HepG2 (cell line): ENCODE data around the gene EIF5B. TPM values are rescaled to one million over a fixed set of nuclear protein-coding genes. Genes with fewer than 3 reads are reported as not detected.
A peak's percentile ranks its signal among the peaks of the same experiment; 100 is the strongest.

Source experiments
- ATAC-seq: fragments of 200-7000 bp; cut with Tn5 transposase; 3 replicates; pipeline ENCODE4 v1.9.1; 2020; ENCODE audit warnings: mild to moderate bottlenecking, moderate library complexity
- BruUV-seq: library from RNA; stranded (reverse); fragments of 400-500 nt; replicated peaks from 2 replicates; lab custom pipeline; 2021; lab: Mats Ljungman, UMichigan
- CTCF ChIA-PET: fragments of 300-600 bp; formaldehyde crosslinking; extraction: SDS; loops from one replicate; lab custom pipeline; 2021; ENCODE audit warnings: low total read pairs, inconsistent platforms, low intra/inter-chr PET ratio; lab: Yijun Ruan, JAX
- POLR2A ChIA-PET: fragments of 350-600 bp; sonication (Branson Sonifier 250); formaldehyde crosslinking; loops from one replicate; lab custom pipeline; 2020; ENCODE audit warnings: antibody characterized with exemption, inconsistent platforms; lab: Yijun Ruan, JAX
- DNase-seq: peaks from one replicate; pipeline ENCODE4 v3.0.0-alpha.2; 2015; ENCODE audit warnings: low spot score
- FAIRE-seq: peaks from 3 replicates; lab custom pipeline; 2011; peaks lifted over from hg19 to GRCh38; lab: Jason Lieb, UNC
- H2AFZ ChIP-seq: one replicate; pipeline ENCODE4 v1.6.1; 2011; ENCODE audit warnings: low read length, inconsistent platforms
- H3K27ac ChIP-seq: fragments of 300-600 bp; 3 replicates; pipeline ENCODE4 v1.8.0; 2011; ENCODE audit warnings: mixed run types, mild to moderate bottlenecking, mixed read lengths, low read length, inconsistent platforms; ENCODE audit not compliant: insufficient read depth; ENCODE audit errors: extremely low read length
- H3K27me3 ChIP-seq, 2 experiments: fragments of 200-600 bp in 1 of 2; 2 replicates in 1 of 2; 3 replicates in 1 of 2; pipeline versions ENCODE4 v1.6.0 to v1.8.0; 2011; ENCODE audit warnings: low read length in 2 of 2, mild to moderate bottlenecking in 2 of 2, moderate library complexity in 2 of 2, inconsistent platforms in 1 of 2; ENCODE audit not compliant: insufficient read depth in 2 of 2, control insufficient read depth in 1 of 2
- H3K36me3 ChIP-seq, 2 experiments: fragments of 200-600 bp in 1 of 2; replicated peaks in 1 of 2; 2 replicates in 1 of 2; 3 replicates in 1 of 2; pipeline versions ENCODE4 v1.5.1 to v1.8.0; 2011; ENCODE audit warnings: low read length in 2 of 2, inconsistent platforms in 1 of 2; ENCODE audit not compliant: insufficient read depth in 2 of 2, control insufficient read depth in 1 of 2
- H3K4me1 ChIP-seq: 2 replicates; pipeline ENCODE4 v1.5.1; 2012; ENCODE audit warnings: low read length, inconsistent platforms; ENCODE audit not compliant: insufficient read depth
- H3K4me2 ChIP-seq: 2 replicates; pipeline ENCODE4 v1.6.0; 2011; ENCODE audit warnings: low read depth, low read length, inconsistent platforms
- H3K4me3 ChIP-seq, 3 experiments: fragments of 200-600 bp in 1 of 3; sonication (generic), shearing (Covaris generic) in 1 of 3; replicated peaks in 1 of 3; 2 replicates each; pipeline ENCODE4 v1.5.1; 2011 to 2016; ENCODE audit warnings: low read length in 3 of 3, inconsistent platforms in 2 of 3, low read depth in 2 of 3, mild to moderate bottlenecking in 2 of 3, control low read depth in 1 of 3, mixed read lengths in 1 of 3; ENCODE audit not compliant: insufficient read depth in 1 of 3
- H3K79me2 ChIP-seq: one replicate; pipeline ENCODE4 v1.6.1; 2011; ENCODE audit warnings: low read length, inconsistent platforms; ENCODE audit not compliant: insufficient read depth
- H3K9ac ChIP-seq: 2 replicates; pipeline ENCODE4 v1.6.0; 2011; ENCODE audit warnings: mild to moderate bottlenecking, low read depth, low read length, inconsistent platforms; ENCODE audit not compliant: insufficient read depth
- H3K9me3 ChIP-seq: 2 replicates; pipeline ENCODE4 v1.5.1; 2012; ENCODE audit warnings: mild to moderate bottlenecking, low read length
- H4K20me1 ChIP-seq: 2 replicates; pipeline ENCODE4 v1.6.0; 2011; ENCODE audit warnings: inconsistent platforms, mild to moderate bottlenecking, low read length, moderate library complexity; ENCODE audit not compliant: insufficient read depth
- BATF2 ChIP-seq: sonication (generic); formaldehyde crosslinking; IDR thresholded peaks from 2 replicates; pipeline ENCODE4 v1.8.0; 2022; ENCODE audit warnings: mild to moderate bottlenecking, missing genetic modification reagents, moderate library complexity
- EZH2 ChIP-seq: conservative IDR thresholded peaks from 2 replicates; pipeline ENCODE4 v1.6.1; 2012; ENCODE audit warnings: mild to moderate bottlenecking, low read depth, low read length, moderate library complexity
- HOXA9 ChIP-seq: sonication (generic); formaldehyde crosslinking; IDR thresholded peaks from 2 replicates; pipeline ENCODE4 v1.8.1; 2022; ENCODE audit warnings: missing genetic modification reagents, mild to moderate bottlenecking, moderate library complexity, borderline replicate concordance
- IRF1 ChIP-seq: sonication (generic); formaldehyde crosslinking; IDR thresholded peaks from 2 replicates; pipeline ENCODE4 v1.4.0; 2020; ENCODE audit warnings: low read depth, mild to moderate bottlenecking, missing genetic modification reagents
- NFE2 ChIP-seq: sonication (generic); formaldehyde crosslinking; IDR thresholded peaks from 2 replicates; pipeline ENCODE4 v1.4.0; 2020; ENCODE audit warnings: missing genetic modification reagents
- NFYB ChIP-seq: sonication (generic); formaldehyde crosslinking; IDR thresholded peaks from 2 replicates; pipeline ENCODE4 v1.4.0; 2020; ENCODE audit warnings: missing genetic modification reagents
- RBM39 ChIP-seq: fragments of 200-400 bp; formaldehyde crosslinking; IDR thresholded peaks from one replicate; pipeline ENCODE4 v1.6.1; 2018; ENCODE audit warnings: antibody characterized with exemption, mild to moderate bottlenecking, low read depth, low read length; ENCODE audit not compliant: poor library complexity, severe bottlenecking
- SALL1 ChIP-seq: sonication (generic); formaldehyde crosslinking; IDR thresholded peaks from 2 replicates; pipeline ENCODE4 v1.8.0; 2022; ENCODE audit warnings: mild to moderate bottlenecking, missing genetic modification reagents
- SIX4 ChIP-seq: sonication (generic); formaldehyde crosslinking; IDR thresholded peaks from 2 replicates; pipeline ENCODE4 v1.4.0; 2020; ENCODE audit warnings: missing genetic modification reagents
- ZNF260 ChIP-seq: sonication (generic); formaldehyde crosslinking; IDR thresholded peaks from 2 replicates; pipeline ENCODE4 v1.4.0; 2020; ENCODE audit warnings: missing genetic modification reagents, low read depth, mild to moderate bottlenecking, borderline replicate concordance
- ZNF274 ChIP-seq: sonication (generic); formaldehyde crosslinking; IDR thresholded peaks from 2 replicates; pipeline ENCODE4 v1.5.1; 2020; ENCODE audit warnings: mild to moderate bottlenecking, missing genetic modification reagents
- ZNF441 ChIP-seq: sonication (generic); formaldehyde crosslinking; IDR thresholded peaks from 2 replicates; pipeline ENCODE4 v1.7.0; 2021; ENCODE audit warnings: missing genetic modification reagents, borderline replicate concordance
- ZNF564 ChIP-seq: sonication (generic); formaldehyde crosslinking; IDR thresholded peaks from 2 replicates; pipeline ENCODE4 v1.8.1; 2023; ENCODE audit warnings: mild to moderate bottlenecking, missing genetic modification reagents
- ZNF772 ChIP-seq: sonication (generic); formaldehyde crosslinking; IDR thresholded peaks from 2 replicates; pipeline ENCODE4 v1.5.0; 2020; ENCODE audit warnings: mild to moderate bottlenecking, missing genetic modification reagents
- ZSCAN20 ChIP-seq: sonication (generic); formaldehyde crosslinking; IDR thresholded peaks from 2 replicates; pipeline ENCODE4 v1.4.0; 2020; ENCODE audit warnings: missing genetic modification reagents, mild to moderate bottlenecking, borderline replicate concordance
- WGBS: methylation state at CpG from one replicate; pipeline ENCODE4 v1.1.6; 2017; ENCODE audit warnings: low lambda C conversion rate; 5-methylcytosine and 5-hydroxymethylcytosine counted together
- in situ Hi-C: cut with HindIII; loops from 2 replicates; pipeline ENCODE4 v1.10.0; 2017; ENCODE audit warnings: low pct_unique_long_range_greater_than_20kb; ENCODE audit not compliant: extremely low pct_ligation_motif_present
- intact Hi-C: fragments of 100-400 bp; cut with micrococcal nuclease; formaldehyde crosslinking; loops from one replicate; pipeline ENCODE4 v1.10.0; 2022; ENCODE audit not compliant: unreplicated experiment
- polyA plus RNA-seq, 8 experiments: library from polyadenylated mRNA; depleted of rRNA in 3 of 8; stranded (reverse) in 7 of 8; unstranded in 1 of 8; fragments of >200 nt; fragmentation: Illumina TruSeq in 4 of 8; extraction: Trizol in 4 of 8; gene quantifications; 2 replicates each; pipeline versions ENCODE4 v1.2.1 to v1.2.3, GENCODE V29; 2011 to 2016; ENCODE audit warnings: low read depth in 4 of 8, missing spikeins in 1 of 8, mixed read lengths in 1 of 8; ENCODE audit not compliant: insufficient read depth in 1 of 8
- total RNA-seq, 5 experiments: library from RNA; depleted of rRNA; stranded (reverse); fragments of >200 nt; fragmentation: Illumina TruSeq; extraction: Trizol; gene quantifications; 2 replicates each; pipeline ENCODE4 v1.2.3, GENCODE V29; 2016; ENCODE audit warnings: low read depth in 1 of 5
- TF ChIP-seq, protein P1 (sequence below): sonication (generic); formaldehyde crosslinking; IDR thresholded peaks from 2 replicates; pipeline ENCODE4 v1.4.0; 2020; ENCODE audit warnings: missing genetic modification reagents
- TF ChIP-seq, protein P2 (sequence below): sonication (generic); formaldehyde crosslinking; IDR thresholded peaks from 2 replicates; pipeline ENCODE4 v1.4.0; 2020; ENCODE audit warnings: missing genetic modification reagents
- TF ChIP-seq, protein P3 (sequence below): sonication (generic); formaldehyde crosslinking; IDR thresholded peaks from 2 replicates; pipeline ENCODE4 v1.5.0; 2020; ENCODE audit warnings: mild to moderate bottlenecking, missing genetic modification reagents

EIF5B gene
- total and polyA plus RNA-seq, 2 of the 13 experiments (the other 11 are each of a cell fraction or from before 2014, with no cell fraction given) = 8.8 to 32.1 TPM

DNA sequence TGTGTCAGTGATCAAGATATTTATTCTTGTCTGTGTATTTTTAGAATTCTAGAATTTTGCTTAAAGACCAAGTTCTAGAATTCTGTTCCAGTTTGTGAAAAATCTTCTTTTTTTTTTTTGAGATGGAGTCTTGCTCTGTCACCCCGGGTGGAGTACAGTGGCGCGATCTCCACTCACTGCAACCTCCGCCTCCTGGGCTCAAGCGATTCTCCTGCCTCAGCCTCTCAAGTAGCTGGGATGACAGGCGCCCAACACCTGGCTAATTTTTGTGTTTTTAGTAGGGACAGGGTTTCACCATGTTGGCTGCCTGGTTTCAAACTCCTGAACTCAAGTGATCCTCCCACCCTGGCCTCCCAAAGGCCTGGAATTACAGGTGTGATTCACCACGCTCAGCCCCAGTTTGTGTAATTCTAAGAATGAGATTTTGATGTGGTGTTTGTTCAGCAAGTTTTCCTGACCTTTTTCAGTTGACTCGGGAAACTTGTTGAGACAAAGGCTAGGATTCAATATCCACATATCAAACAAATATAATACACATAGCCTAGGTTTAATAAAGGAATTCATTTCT, 3.6 kb downstream of the EIF5B start:
- FAIRE-seq (no peak), ATAC-seq (no peak), DNase-seq (peak; percentile 23)
- Histone ChIP-seq H3K4me3 (no peak overlapping the region), H3K4me2 (peak overlapping the region; percentile 63; the same call in 1 of the 2 replicates), H3K79me2 (peaks cover 88% of the 10 kb centered on the region), H3K4me1 (peaks cover 42% of the 10 kb centered on the region), H3K36me3 (no peaks in the 10 kb centered on the region), H2AFZ (no peak overlapping the region), H4K20me1 (peaks cover 35% of the 10 kb centered on the region), H3K9ac (no peak overlapping the region), H3K9me3 (no peaks in the 10 kb centered on the region), H3K27ac (peak overlapping the region; percentile 30), H3K27me3 (no peaks in the 10 kb centered on the region; a peak in 1 of 5 replicates)
- intact Hi-C loops (no loop called here), in situ Hi-C loops (no loop called here)
- WGBS = 78% methylated on average over 8 of the region's 8 CpGs
- no TSS peak for BruUV-seq
- ChIA-PET CTCF (no interaction called here), POLR2A (no interaction called here)
- TF ChIP-seq ZNF772 (CRISPR knock-in tag) (no peak), ZNF441 (no peak), EZH2 (no peak), NFE2 (no peak), NFYB (CRISPR knock-in tag) (no peak), SIX4 (CRISPR knock-in tag) (no peak), ZSCAN20 (CRISPR knock-in tag) (no peak), BATF2 (CRISPR knock-in tag) (no peak), RBM39 (no peak), ZNF564 (no peak), SALL1 (0 out of 2 replicates have a peak, but pooled peaks have one; percentile 17), IRF1 (CRISPR knock-in tag) (no peak), HOXA9 (no peak), ZNF274 (no peak), ZNF260 (CRISPR knock-in tag) (no peak)
- TF ChIP-seq, protein P1, sequence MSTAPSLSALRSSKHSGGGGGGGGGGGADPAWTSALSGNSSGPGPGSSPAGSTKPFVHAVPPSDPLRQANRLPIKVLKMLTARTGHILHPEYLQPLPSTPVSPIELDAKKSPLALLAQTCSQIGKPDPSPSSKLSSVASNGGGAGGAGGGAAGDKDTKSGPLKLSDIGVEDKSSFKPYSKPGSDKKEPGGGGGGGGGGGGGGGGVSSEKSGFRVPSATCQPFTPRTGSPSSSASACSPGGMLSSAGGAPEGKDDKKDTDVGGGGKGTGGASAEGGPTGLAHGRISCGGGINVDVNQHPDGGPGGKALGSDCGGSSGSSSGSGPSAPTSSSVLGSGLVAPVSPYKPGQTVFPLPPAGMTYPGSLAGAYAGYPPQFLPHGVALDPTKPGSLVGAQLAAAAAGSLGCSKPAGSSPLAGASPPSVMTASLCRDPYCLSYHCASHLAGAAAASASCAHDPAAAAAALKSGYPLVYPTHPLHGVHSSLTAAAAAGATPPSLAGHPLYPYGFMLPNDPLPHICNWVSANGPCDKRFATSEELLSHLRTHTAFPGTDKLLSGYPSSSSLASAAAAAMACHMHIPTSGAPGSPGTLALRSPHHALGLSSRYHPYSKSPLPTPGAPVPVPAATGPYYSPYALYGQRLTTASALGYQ (CRISPR knock-in tag) = no peak
- TF ChIP-seq, protein P2, sequence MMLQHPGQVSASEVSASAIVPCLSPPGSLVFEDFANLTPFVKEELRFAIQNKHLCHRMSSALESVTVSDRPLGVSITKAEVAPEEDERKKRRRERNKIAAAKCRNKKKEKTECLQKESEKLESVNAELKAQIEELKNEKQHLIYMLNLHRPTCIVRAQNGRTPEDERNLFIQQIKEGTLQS (CRISPR knock-in tag) = no peak
- TF ChIP-seq, protein P3, sequence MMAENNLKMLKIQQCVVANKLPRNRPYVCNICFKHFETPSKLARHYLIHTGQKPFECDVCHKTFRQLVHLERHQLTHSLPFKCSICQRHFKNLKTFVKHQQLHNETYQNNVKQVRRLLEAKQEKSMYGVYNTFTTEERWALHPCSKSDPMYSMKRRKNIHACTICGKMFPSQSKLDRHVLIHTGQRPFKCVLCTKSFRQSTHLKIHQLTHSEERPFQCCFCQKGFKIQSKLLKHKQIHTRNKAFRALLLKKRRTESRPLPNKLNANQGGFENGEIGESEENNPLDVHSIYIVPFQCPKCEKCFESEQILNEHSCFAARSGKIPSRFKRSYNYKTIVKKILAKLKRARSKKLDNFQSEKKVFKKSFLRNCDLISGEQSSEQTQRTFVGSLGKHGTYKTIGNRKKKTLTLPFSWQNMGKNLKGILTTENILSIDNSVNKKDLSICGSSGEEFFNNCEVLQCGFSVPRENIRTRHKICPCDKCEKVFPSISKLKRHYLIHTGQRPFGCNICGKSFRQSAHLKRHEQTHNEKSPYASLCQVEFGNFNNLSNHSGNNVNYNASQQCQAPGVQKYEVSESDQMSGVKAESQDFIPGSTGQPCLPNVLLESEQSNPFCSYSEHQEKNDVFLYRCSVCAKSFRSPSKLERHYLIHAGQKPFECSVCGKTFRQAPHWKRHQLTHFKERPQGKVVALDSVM (CRISPR knock-in tag) = peak; percentile 94
